ENCODE measurements around the gene GOT1.

GRCh38 chr10:99450156-99450555, 19.7 kb upstream of the GOT1 start:
- TF ChIP-seq EZH2phosphoT487 (IDR thresholded peaks at IDR 0.05; ENCODE audit: insufficient read depth, low read depth): no peak
- no peak for TF ChIP-seq EZH2 (IDR thresholded peaks at IDR 0.05; ENCODE audit: insufficient read depth, poor library complexity, severe bottlenecking)

Measured in GM23248 (cell line).